Inferior parietal cortex (tissue), 1 donor: Measurements from ENCODE around the gene KCTD17.
"Not testable (repeated sequence)": the region's sequence is repeated elsewhere in the genome, so short reads cannot be mapped to it uniquely, and the experiment has no call there.

Source experiments
- DNase-seq: peaks from one replicate; pipeline ENCODE4 v3.0.0-alpha.2; 2016; ENCODE audit errors: extremely low spot score

KCTD17 gene

DNA sequence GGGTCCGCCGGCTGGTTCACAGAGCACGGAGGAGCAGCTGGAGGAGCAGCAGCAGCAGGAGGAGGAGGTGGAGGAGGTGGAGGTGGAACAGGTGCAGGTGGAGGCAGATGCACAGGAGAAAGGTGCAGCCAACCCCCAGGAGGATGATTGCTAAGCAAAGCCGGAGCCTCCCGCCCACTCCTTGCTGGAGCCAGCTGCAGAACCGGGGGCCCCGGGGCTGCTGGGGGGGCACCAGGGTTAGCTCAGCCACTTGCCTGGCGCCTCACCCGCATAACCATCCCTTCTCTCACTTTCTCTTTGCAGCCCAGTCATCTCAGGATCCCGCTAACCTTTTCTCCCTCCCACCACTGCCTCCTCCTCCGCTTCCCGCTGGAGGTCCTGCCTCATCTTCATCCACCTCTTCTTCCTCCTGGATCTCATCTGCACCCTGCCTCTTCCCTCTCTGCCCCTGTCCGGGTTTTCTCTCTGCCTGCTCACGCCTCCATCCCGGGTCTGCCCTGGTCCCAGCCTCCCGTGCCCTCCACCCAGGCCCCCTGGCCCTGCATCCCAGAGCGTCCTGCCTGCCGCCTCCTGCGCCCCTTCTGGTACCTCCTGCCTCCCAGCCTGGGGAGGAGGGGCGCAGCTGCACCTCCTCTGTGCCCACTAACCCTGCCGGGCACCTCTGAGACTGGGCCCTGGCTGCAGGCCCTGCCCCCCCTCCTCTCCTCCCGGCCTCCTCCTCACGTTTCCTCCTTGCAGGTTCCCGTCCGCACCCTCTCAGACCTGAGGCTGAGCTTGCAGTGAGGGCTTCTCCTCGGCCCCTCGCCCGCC lies 9.5 kb downstream of the KCTD17 start:
- no peak for DNase-seq

DNA sequence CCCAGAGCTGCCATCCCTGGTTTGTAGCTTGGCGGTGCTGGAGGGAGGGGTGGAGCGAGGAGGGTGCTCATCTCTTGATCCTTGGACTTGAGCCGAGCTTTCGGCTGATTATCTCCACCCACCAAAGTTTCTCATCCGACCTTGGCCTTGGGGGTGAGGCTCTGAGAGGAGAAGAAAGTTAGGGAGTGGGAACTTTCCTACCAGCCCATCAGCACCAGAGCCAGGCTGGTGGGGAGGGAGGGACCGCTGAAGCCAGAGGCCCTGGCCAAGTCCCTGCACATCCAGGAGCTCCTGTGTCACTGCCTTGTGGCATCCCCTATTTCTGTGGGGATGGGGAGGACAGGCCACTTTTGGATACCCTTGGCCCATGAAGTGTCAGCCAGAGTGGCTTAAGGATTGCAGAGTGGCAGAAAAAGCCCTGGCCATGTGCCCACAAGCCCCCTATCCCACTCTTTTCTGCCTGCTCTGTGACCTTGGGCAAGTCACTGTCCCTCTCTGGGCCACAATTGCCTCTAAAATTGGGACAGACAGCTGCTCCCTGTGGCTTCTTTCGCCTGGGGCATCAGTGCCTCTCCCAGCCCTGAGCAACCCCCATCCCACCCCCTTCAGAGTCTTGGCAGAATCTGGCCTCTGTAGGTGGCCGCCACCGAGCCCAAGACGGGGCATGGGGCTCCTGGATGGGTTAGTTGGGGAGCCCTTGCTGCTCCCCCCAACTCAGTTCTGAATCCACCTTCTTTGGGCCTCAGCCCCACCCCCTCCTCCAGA lies 10.3 kb downstream of the KCTD17 start:
- no peak for DNase-seq

DNA sequence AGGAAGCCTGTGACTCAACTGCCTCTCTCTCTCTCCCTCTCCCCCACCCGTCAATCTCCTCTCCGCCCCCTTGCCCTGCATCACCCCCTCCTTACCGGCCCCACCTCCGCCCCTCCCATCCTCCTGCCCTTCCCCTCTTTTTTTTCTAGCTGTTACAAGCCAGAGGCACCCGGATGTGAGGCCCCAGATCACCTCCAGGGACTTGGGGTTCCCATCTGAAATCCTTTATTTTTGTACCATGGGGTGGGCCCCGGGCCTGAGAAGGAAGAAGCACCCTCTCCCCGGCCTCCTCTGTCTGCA lies 10.8 kb downstream of the KCTD17 start:
- DNase-seq = no peak

DNA sequence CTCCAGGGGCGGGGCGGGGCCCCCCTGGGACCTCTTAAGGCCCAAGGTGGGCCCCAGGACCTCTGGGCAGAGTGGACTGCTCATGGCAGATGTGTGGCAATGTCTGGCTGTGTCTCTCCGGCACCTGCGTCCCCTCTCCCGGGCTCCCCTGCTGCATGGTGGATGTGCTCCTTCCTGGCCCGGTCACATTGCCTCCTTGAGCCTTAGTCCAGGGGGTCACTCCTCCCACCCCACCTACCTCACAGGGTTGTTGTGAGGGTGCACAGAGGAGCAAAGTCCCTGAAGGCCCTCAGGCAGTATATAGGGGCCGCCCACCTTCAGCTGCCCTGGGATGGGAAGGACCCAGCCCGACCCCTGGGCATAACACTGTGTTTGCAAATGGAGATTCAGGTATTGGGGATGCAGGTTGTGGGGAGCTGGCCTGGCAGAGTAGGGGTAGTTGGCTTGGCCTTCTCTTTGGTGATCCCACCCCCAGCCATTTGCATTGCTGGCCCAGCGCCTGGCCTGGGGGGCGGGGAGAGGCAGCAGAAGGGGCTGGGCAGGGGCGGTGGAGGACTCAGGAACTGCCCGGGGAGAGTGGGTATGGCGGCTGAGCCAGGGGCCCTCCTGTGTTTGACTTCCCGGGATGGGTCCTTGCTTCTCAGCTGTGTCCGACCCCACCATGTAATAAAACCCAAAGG lies 11.3 kb downstream of the KCTD17 start:
- DNase-seq = no peak

DNA sequence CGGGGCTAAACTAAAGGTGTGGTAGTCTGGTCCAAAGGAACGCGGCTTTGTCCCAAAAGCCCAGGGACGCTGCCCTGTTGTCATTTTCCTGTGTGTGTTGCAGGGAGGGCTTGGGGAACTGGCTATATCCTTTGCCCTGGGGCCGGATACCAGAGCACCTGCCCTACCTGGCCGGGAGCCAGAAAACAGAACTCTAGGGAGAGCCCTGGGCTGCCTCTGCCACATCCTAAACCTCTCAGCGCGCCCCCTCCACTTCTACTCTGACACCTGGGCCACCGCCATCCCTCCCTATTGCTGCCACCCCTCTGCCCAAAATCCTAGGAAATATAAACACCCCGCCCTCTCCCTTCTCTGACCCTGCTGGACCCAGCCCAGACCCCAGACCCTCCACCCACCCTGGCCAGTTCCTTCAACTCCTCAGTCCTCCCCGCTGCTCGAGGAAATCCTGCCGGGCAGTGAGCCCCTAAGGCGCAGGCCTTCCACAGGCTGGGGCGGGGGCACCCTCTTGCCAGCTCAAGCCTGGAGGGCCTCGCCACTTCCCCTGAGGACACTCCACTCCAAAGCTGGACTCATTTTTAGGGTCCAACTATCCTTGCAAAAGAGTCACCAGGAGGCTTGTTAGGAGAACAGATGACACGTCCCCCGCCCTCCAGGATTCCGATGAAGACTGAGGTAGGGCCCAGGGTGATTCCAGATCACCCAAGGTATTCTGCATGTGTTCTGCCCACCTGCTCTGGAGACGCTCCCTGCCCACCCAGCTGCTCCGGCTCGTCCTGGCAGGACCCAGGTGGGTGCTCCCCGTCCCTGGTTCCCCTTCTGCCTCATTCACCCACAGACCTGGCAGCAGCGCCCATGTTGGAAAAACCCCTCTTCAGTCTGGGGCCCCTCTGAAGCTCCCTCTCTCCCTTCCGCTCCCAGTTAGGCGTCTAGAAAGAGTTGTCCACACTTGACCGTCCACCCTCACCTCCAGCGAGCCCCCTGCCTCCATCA lies 12.2 kb downstream of the KCTD17 start:
- DNase-seq = no peak

DNA sequence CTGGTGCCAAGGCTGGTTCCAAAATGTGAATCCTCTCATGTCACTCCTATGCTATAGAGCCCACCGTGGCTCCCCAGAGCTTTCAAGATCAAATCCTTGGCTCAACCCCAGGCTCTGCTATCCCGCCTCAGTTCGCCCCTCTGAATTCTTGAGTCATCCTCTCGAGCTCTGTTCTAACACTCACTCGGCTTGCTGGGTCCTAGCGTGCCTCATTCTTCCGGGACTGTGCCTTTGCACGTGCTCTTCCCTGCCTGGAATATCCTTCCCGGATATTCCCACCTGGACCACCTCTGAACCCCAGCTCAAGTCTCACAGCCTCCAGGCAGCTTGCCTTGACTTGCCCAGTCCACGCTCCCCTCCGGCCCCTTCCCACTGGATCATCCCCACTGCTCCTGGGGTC lies 13.0 kb downstream of the KCTD17 start:
- DNase-seq = no peak

DNA sequence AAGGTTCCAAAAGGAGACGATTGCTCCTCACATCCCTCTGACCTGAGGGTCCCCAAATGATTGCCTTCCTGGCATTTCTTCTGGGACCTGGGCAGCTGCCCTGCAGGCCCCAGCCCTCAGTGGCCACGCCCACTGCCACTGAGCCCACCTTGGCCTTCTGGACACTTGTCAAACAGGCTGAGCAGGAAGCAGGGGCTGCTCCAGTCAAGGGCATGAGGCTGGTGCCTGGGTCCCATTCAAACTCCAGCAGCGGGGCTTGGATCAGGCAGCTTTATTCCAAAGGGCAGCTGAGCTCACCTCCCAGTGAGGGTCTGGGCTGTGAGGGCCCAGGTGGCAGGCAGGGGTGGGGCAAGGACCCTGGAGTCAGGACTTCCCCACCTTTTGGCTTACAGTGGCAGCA lies 13.6 kb downstream of the KCTD17 start:
- no peak for DNase-seq

DNA sequence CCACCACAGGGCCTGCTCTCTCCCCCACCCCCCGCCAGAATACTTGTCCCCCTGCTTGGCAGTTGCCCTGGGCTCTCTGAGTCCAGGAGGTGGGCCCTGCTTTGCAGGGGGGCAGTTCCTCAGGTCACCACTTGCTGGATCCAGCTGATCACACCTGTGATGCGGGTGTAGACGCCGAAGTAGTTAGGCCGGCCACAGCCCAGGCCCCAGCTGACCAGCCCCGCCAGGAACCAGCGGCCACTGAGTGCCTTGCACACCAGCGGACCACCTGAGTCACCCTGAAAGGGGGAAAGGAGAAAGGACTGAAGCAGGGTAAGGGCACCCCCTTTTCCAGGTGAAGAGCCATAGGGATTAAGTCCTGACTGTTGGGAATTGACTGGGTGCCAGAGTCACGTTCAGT lies 14.4 kb downstream of the KCTD17 start:
- DNase-seq = no peak

DNA sequence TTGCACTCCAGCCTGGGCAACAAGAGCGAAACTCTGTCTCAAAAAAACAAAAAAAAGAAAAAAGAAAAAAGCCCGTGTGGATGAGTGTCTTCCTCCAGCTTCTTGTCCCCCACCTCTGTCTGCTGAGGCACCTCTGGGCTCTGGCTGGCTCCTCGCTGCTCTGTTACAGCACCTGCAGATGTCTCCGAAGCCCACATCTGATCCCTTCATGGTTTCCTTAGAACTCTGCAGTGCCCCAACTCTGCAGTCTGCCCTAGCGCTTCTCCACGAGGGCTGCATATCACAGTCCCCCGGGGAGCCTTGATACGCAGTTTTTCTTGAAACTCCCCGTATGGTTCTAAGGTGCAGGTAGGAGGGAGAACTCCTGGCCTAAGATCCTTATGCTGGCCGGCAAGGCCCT lies 15.9 kb downstream of the KCTD17 start:
- DNase-seq = no peak

DNA sequence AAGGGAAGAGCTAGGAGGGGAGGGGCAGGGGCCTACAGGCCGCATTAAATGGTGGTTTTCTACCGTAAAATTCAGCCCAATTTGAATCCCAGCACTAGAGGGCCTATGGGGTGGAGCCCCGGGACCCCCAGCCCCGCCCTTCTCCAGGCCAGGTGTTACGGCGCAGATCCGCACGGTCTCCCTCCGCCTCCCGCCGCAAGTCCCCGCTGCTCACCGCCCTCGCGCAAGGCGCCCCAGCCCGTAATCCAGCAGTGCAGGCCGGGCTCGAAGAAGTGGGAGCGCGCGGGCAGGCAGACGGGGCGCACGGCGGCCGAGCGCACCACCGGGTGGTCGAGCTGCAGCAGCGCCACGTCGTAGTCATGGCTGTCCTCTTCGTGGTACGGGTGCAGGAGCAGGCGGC lies 17.3 kb downstream of the KCTD17 start:
- DNase-seq = no peak

DNA sequence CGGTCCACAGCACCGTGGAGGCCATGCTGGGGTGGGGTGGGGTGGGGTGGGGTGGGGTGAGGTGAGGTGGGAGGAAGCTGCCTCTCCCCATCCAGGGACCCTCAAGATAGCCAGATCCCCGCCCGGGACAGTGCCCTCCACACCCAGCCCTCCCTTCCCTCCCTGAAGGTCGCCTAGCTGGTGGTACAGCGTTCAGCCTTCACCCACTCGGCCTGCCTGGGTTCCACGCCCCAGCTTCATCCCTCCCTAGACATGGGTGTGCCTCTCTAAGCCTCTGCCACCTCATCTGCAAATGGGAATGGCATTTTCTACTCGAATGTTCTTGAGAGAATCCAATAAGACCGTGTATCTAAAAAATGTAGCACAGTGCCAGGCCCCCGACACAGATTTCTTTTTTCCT lies 17.8 kb downstream of the KCTD17 start:
- no peak for DNase-seq

DNA sequence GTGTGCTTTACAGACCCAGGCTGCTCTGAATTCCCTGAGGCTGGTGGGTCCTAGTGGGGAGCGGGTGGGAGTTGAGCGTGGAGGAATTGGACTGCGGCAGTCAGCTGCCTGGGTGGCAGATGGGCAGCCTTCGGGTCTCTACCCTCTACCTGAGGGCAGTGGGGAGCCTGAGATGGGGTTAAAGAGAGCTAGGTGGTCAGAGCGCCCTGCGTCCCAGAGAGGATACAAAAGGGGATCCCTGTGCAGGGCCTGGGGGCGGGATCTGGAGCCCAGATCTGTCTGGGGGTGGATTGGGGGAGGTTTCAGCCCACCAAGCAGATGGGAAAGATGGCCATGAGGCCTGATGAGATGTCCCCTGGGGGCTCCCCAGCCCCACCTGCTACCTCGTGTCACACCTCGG lies 18.2 kb downstream of the KCTD17 start:
- no peak for DNase-seq

DNA sequence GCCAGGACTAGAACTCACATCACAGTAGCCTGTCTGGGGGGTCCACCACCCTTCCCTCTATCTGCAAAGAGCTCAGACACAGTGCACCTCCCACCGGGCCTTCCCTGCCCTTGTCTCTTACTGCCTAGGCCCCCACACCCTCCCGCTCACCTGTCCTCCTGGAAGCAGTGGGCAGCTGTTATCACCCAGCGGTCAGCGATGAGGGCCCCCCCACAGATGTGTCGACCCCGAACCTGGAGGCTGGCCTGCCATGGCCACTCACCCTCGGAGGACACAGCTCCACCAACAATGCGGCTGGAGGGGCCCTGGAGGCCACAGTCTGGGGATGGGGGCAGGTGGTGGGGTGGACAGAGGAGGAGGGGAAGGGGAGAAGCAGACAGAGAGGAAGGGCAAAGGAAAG lies 18.8 kb downstream of the KCTD17 start:
- no peak for DNase-seq

DNA sequence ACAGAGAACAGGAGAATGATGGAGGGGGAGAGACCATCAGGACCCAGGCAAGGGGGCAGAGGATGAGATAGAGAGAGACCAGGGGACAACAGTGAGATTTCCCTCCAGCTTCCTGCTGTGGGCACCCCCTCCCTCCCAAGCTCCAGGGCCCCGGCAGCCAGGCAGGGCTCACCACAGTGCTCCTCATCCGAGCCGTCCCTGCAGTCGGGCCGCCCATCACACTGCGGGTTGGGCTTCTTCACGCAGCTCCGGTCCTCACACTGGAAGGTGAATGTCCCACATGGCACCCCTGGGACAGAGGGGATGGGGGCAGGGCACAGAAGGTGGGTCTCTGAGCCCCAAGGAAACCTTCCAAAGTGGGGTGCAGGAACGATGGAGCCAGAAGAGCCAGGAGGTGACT lies 19.2 kb downstream of the KCTD17 start:
- DNase-seq = no peak

DNA sequence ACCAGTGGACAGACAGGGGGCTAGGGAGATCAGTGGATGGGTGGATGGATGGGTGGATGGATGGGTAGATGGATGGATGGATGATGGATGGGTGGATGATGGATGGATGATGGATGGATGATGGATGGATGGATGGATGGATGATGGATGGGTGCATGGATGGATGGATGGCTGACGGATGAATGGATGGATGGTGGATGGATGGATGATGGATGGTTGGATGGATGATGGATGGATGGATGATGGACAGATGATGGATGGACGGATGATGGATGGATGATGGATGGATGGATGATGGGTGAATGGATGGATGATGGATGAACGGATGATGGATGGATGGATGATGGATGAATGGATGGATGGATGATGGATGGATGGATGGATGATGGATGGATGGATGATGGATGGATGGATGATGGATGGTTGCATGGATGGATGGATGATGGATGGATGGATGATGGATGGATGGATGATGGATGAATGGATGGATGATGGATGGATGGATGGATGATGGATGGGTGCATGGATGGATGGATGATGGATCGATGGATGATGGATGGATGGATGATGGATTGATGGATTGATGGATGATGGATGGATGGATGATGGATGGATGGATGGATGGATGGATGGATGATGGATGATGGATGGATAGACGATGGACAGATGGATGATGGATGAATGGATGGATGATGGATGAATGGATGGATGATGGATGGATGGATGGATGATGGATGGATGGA lies 20.5 kb downstream of the KCTD17 start:
- DNase-seq = not testable (repeated sequence)

DNA sequence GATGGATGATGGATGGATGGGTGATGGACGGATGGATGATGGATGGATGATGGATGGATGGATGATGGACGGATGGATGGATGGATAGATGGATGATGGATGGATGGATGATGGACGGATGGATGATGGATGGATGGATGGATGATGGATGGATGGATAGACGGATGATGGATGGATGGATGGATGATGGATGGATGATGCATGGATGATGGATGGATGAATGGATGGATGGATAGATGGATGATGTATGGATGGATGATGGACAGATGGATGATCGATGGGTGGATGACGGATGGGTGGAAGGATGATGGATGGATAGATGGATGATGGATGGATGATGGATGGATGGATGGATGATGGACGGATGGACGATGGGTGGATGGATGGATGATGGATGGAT lies 21.1 kb downstream of the KCTD17 start:
- no peak for DNase-seq

DNA sequence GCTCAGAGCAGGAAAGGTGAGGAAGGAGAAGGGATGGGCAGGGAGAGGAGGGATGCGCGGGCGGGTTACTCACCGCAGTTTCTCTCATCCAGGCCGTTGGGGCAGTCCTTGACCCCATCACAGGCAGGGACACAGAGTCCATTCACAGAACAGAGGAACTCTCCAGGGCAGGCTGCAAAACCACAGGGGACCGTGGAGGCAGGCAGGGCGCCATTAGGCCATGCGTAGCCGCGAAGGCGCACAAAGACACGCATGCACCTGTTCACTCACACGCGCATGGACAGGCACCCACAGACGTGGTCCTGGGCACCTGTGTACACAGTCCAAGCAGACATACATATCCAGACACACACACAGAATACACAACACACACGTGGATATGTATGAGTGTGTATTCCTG lies 23.0 kb downstream of the KCTD17 start:
- DNase-seq = no peak

DNA sequence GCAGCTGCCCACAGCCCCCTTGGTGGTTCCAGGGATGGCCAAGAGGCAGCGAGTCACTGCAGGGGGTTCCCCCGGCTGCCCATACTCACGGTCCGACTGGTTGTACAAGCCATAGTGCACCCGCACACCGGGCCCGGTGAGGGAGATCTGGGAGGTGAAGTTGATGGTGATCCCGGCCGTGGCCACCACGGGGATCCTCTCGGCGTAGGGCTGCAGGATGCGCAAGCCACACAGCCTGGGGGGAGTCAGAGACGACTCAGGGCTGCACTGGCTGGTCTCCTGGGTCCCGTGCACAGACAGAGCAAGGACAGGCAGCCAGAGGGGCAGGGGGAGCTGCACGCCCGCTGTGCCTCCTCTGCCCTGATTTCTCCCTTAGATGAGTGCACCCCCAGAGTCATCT lies 23.5 kb downstream of the KCTD17 start:
- DNase-seq = no peak

DNA sequence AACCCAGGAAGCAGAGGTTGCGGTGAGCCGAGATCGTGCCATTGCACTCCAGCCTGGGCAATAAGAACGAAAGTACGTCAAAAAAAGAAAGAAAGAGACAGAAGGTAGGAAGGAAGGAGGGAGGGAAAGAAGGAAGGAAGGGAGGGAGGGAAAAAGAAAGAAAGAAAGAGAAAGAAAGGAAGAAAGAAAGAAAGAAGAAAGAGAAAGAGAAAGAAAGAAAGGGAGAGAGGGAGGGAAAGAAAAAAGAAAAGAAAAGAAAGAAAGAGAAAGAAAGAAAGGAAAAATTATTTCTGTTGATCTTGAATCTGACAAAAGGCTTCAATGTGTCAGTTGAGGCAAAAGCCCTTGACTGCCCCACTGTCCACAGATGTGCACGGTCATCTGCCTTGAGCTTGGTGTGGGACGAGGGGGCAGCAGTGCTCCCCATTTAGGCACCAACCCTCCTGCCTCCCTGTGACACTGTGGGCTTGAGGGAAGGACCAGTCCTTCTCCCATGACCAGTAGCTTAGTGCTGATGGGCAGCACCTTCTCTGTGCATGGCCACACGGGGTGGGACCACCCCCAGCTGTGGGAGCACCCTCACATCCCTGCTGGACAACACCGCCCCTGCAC lies 24.4 kb downstream of the KCTD17 start:
- no peak for DNase-seq

DNA sequence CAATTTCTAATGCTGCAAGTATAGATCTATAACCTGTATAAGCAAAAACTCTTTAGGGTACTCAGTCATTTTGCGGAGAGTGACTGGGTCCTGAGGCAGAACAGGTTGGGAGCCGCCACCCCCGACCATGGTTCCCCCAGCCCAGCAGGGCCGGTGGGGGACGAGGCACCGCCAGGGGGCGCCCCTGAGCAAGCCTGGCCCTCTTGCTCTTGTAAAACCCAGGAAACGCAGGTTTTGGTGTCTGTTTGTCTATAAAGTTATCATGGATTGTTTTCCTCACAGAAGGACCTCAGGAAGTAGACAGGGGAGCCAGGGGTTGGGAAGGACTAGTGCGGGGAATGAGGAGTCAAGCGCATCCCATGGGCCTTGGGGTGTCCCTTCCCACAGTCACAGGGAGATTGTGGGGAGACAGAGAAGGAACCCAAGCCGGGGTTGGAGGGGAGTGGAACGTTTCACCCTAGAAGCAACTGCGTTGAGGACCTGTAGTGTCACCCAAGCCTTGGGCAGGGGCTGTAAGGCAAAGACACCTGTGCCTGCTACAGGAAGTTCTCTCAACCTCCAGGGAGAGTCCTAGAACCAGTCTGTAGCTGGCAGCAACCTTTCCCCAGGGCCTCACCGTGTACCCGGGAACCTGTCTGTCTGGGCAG lies 26.4 kb downstream of the KCTD17 start:
- DNase-seq = peak; percentile 14
